H9 (cell line): ENCODE measurements around the gene HRH1. TPM values are rescaled to one million over a fixed set of nuclear protein-coding genes. Genes with fewer than 3 reads are reported as not detected.

Experiments used
- DNase-seq: peaks from one replicate; pipeline ENCODE4 v3.0.0-alpha.2; 2017
- H2AFZ ChIP-seq: one replicate; pipeline ENCODE4 v1.6.1; 2013; ENCODE audit warnings: mild to moderate bottlenecking, low read length, control low read depth, moderate library complexity
- H2AK5ac ChIP-seq: 2 replicates; pipeline ENCODE4 v1.6.1; 2013; ENCODE audit warnings: low read length, control low read depth, mixed read lengths; ENCODE audit not compliant: insufficient read length
- H2BK120ac ChIP-seq: one replicate; pipeline ENCODE4 v1.6.1; 2013; ENCODE audit warnings: low read depth, mild to moderate bottlenecking, low read length, control low read depth, inconsistent platforms; ENCODE audit not compliant: poor library complexity, severe bottlenecking
- H2BK12ac ChIP-seq: 2 replicates; pipeline ENCODE4 v1.6.1; 2013; ENCODE audit warnings: low read length, control low read depth, mixed read lengths, low read depth; ENCODE audit not compliant: insufficient read length
- H2BK15ac ChIP-seq: 2 replicates; pipeline ENCODE4 v1.6.1; 2013; ENCODE audit warnings: low read depth, low read length, control low read depth
- H2BK20ac ChIP-seq: one replicate; pipeline ENCODE4 v1.6.1; 2013; ENCODE audit warnings: low read depth, mild to moderate bottlenecking, low read length, control low read depth, inconsistent platforms; ENCODE audit not compliant: poor library complexity, severe bottlenecking
- H2BK5ac ChIP-seq: 2 replicates; pipeline ENCODE4 v1.6.1; 2013; ENCODE audit warnings: low read length, control low read depth, mixed read lengths; ENCODE audit not compliant: insufficient read length
- H3K14ac ChIP-seq: 2 replicates; pipeline ENCODE4 v1.6.1; 2013; ENCODE audit warnings: low read length, control low read depth; ENCODE audit not compliant: insufficient read depth
- H3K18ac ChIP-seq: 2 replicates; pipeline ENCODE4 v1.6.1; 2013; ENCODE audit warnings: low read depth, mild to moderate bottlenecking, mixed read lengths, low read length, control low read depth; ENCODE audit not compliant: insufficient read length
- H3K23ac ChIP-seq: 2 replicates; pipeline ENCODE4 v1.6.1; 2013; ENCODE audit warnings: low read length, control low read depth, mixed read lengths, low read depth; ENCODE audit not compliant: insufficient read length
- H3K23me2 ChIP-seq: 2 replicates; pipeline ENCODE4 v1.6.1; 2013; ENCODE audit warnings: low read depth, mild to moderate bottlenecking, mixed read lengths, low read length, control low read depth; ENCODE audit not compliant: insufficient read length, poor library complexity, severe bottlenecking
- H3K27ac ChIP-seq: 2 replicates; pipeline ENCODE4 v1.5.1; 2013; ENCODE audit warnings: low read length, control low read depth, mixed read lengths, low read depth; ENCODE audit not compliant: insufficient read length
- H3K27me3 ChIP-seq: 2 replicates; pipeline ENCODE4 v1.6.1; 2013; ENCODE audit warnings: low read length, control low read depth, inconsistent platforms; ENCODE audit not compliant: insufficient read depth
- H3K4ac ChIP-seq: 2 replicates; pipeline ENCODE4 v1.6.1; 2013; ENCODE audit warnings: low read depth, mild to moderate bottlenecking, control low read depth, inconsistent platforms, low read length, moderate library complexity
- H3K4me1 ChIP-seq: 2 replicates; pipeline ENCODE4 v1.6.1; 2013; ENCODE audit warnings: low read length, control low read depth, inconsistent platforms; ENCODE audit not compliant: insufficient read depth
- H3K4me2 ChIP-seq: 2 replicates; pipeline ENCODE4 v1.6.1; 2013; ENCODE audit warnings: low read length, control low read depth, mixed read lengths; ENCODE audit not compliant: insufficient read length, insufficient read depth
- H3K56ac ChIP-seq: 2 replicates; pipeline ENCODE4 v1.6.1; 2013; ENCODE audit warnings: low read depth, mild to moderate bottlenecking, mixed read lengths, low read length, control low read depth; ENCODE audit not compliant: insufficient read length
- H3K79me1 ChIP-seq: 2 replicates; pipeline ENCODE4 v1.6.1; 2013; ENCODE audit warnings: low read depth, mild to moderate bottlenecking, moderate library complexity, low read length, control low read depth, inconsistent platforms; ENCODE audit not compliant: insufficient read depth, poor library complexity, severe bottlenecking
- H3K79me2 ChIP-seq: 2 replicates; pipeline ENCODE4 v1.6.1; 2013; ENCODE audit warnings: low read length, control low read depth, inconsistent platforms; ENCODE audit not compliant: insufficient read depth
- H3K9ac ChIP-seq: 2 replicates; pipeline ENCODE4 v1.6.1; 2013; ENCODE audit warnings: low read length, control low read depth, mixed read lengths; ENCODE audit not compliant: insufficient read length; ENCODE audit errors: extremely low read depth
- H3K9me3 ChIP-seq: one replicate; pipeline ENCODE4 v1.6.1; 2013; ENCODE audit warnings: low read depth, low read length, inconsistent platforms; ENCODE audit not compliant: control insufficient read depth
- H3T11ph ChIP-seq: one replicate; pipeline ENCODE4 v1.6.1; 2013; ENCODE audit warnings: mild to moderate bottlenecking, low read length, control low read depth, inconsistent platforms
- H4K20me1 ChIP-seq: one replicate; pipeline ENCODE4 v1.6.1; 2013; ENCODE audit not compliant: control insufficient read depth, insufficient read length, insufficient read depth
- H4K5ac ChIP-seq: 2 replicates; pipeline ENCODE4 v1.6.1; 2013; ENCODE audit warnings: low read depth, mild to moderate bottlenecking, mixed read lengths, low read length, control low read depth; ENCODE audit not compliant: insufficient read length
- H4K8ac ChIP-seq: replicated peaks from 2 replicates; pipeline ENCODE4 v1.6.1; 2013; ENCODE audit warnings: low read length, control low read depth, mixed read lengths, low read depth; ENCODE audit not compliant: insufficient read length
- H4K91ac ChIP-seq: 2 replicates; pipeline ENCODE4 v1.6.1; 2013; ENCODE audit warnings: low read depth, mild to moderate bottlenecking, moderate library complexity, mixed read lengths, low read length, control low read depth; ENCODE audit not compliant: insufficient read length
- H3K27ac Mint-ChIP-seq, 3 experiments: 2 replicates in 2 of 3; 3 replicates in 1 of 3; pipeline ENCODE4 v1.8.0; 2020 to 2021; ENCODE audit warnings: mixed read lengths in 3 of 3, mild to moderate bottlenecking in 1 of 3, moderate library complexity in 1 of 3
- H3K27me3 Mint-ChIP-seq: 2 replicates; pipeline ENCODE4 v1.8.0; 2021; ENCODE audit warnings: low read depth, mild to moderate bottlenecking, moderate library complexity, mixed read lengths
- H3K36me3 Mint-ChIP-seq, 3 experiments: 2 replicates in 2 of 3; 3 replicates in 1 of 3; pipeline ENCODE4 v1.8.0; 2020 to 2021; ENCODE audit warnings: low read depth in 3 of 3, mixed read lengths in 3 of 3; ENCODE audit not compliant: insufficient read depth in 1 of 3
- H3K4me1 Mint-ChIP-seq, 2 experiments: 2 replicates each; pipeline ENCODE4 v1.8.0; 2020; ENCODE audit warnings: mixed read lengths in 2 of 2
- H3K4me3 Mint-ChIP-seq, 2 experiments: 2 replicates in 1 of 2; 3 replicates in 1 of 2; pipeline ENCODE4 v1.8.0; 2020 to 2021; ENCODE audit warnings: mild to moderate bottlenecking in 2 of 2, mixed read lengths in 2 of 2, moderate library complexity in 1 of 2
- H3K9me3 Mint-ChIP-seq, 2 experiments: 2 replicates in 1 of 2; 3 replicates in 1 of 2; pipeline ENCODE4 v1.8.0; 2020; ENCODE audit warnings: mild to moderate bottlenecking in 2 of 2, mixed read lengths in 2 of 2, moderate library complexity in 1 of 2
- WGBS: extraction: QIAGEN DNeasy Blood & Tissue Kit; methylation state at CpG from one replicate; pipeline ENCODE4 v1.1.7; 2013; ENCODE audit warnings: missing lambda C conversion rate, low lambda C conversion rate, mixed read lengths; ENCODE audit not compliant: insufficient read length; ENCODE audit errors: extremely low coverage; 5-methylcytosine and 5-hydroxymethylcytosine counted together
- total RNA-seq: library from RNA; stranded (reverse); gene quantifications from 2 replicates; pipeline ENCODE4 v1.2.1, GENCODE V29; 2021
- TF ChIP-seq, protein P1 (sequence below): fragments of 200-600 bp; sonication (generic); conservative IDR thresholded peaks from 3 replicates; pipeline ENCODE4 v1.8.0; 2021; ENCODE audit warnings: antibody characterized with exemption, mild to moderate bottlenecking

Gene HRH1
- total RNA-seq, 1 experiment from 2014 or later, result 0.74 TPM

- Histone ChIP-seq H2AFZ (no peak overlapping the region), H2BK120ac (no peak overlapping the region), H4K20me1 (no peaks in the 10 kb centered on the region), H4K8ac (no peak overlapping the region), H3K9ac (no peak overlapping the region), H3K27me3 (no peaks in the 10 kb centered on the region), H3K14ac (no peak overlapping the region), H3K79me2 (no peaks in the 10 kb centered on the region), H3K56ac (no peak overlapping the region), H3K79me1 (no peaks in the 10 kb centered on the region), H2BK5ac (no peak overlapping the region), H3T11ph (no peak overlapping the region), H3K27ac (no peak overlapping the region), H4K5ac (no peak overlapping the region), H3K4ac (no peak overlapping the region), H3K23me2 (no peaks in the 10 kb centered on the region), H2BK20ac (no peak overlapping the region), H2BK15ac (no peak overlapping the region), H3K23ac (no peak overlapping the region), H3K18ac (no peak overlapping the region), H2AK5ac (no peak overlapping the region), H3K9me3 (no peaks in the 10 kb centered on the region), H3K4me2 (no peak overlapping the region), H3K4me1 (no peaks in the 10 kb centered on the region; the same call in 1 of the 2 replicates), H2BK12ac (no peak overlapping the region), H4K91ac (no peak overlapping the region)
- Mint-ChIP-seq H3K27me3 (peaks cover 2% of the 10 kb centered on the region), H3K36me3 (no peaks in the 10 kb centered on the region; a peak in 1 of 7 replicates), H3K4me1 (peaks cover 3 to 6% of the 10 kb centered on the region in 2 experiments), H3K27ac (no peak overlapping the region; a peak in 1 of 7 replicates), H3K9me3 (no peaks in the 10 kb centered on the region; a peak in 1 of 5 replicates), H3K4me3 (no peak overlapping the region)
- no CpG with 5 or more reads among the region's 8 CpGs for WGBS
- DNase-seq, result no peak
- TF ChIP-seq, protein P1, sequence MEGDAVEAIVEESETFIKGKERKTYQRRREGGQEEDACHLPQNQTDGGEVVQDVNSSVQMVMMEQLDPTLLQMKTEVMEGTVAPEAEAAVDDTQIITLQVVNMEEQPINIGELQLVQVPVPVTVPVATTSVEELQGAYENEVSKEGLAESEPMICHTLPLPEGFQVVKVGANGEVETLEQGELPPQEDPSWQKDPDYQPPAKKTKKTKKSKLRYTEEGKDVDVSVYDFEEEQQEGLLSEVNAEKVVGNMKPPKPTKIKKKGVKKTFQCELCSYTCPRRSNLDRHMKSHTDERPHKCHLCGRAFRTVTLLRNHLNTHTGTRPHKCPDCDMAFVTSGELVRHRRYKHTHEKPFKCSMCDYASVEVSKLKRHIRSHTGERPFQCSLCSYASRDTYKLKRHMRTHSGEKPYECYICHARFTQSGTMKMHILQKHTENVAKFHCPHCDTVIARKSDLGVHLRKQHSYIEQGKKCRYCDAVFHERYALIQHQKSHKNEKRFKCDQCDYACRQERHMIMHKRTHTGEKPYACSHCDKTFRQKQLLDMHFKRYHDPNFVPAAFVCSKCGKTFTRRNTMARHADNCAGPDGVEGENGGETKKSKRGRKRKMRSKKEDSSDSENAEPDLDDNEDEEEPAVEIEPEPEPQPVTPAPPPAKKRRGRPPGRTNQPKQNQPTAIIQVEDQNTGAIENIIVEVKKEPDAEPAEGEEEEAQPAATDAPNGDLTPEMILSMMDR, result no peak
These were observed 81.1 kb downstream of the HRH1 start for GRCh38 chr3:11235385-11235784.
